Fibroblast of lung (primary cell): ENCODE measurements around the gene NOPCHAP1.

ENCODE experiments used
- EZH2 ChIP-seq: IDR thresholded peaks from 2 replicates; pipeline ENCODE4 v1.5.1; 2012; ENCODE audit warnings: low read length, control low read depth, mild to moderate bottlenecking; ENCODE audit errors: missing control alignments
- TF ChIP-seq, protein P1 (sequence below), 2 donors: IDR thresholded peaks in 1 of 2; conservative IDR thresholded peaks in 1 of 2; 1 replicate in 1 of 2; 2 replicates in 1 of 2; pipeline ENCODE4 v1.5.1; 2011 to 2012; ENCODE audit warnings: low read length in 2 of 2, control low read depth in 1 of 2, inconsistent platforms in 1 of 2, low read depth in 1 of 2, mild to moderate bottlenecking in 1 of 2

DNA sequence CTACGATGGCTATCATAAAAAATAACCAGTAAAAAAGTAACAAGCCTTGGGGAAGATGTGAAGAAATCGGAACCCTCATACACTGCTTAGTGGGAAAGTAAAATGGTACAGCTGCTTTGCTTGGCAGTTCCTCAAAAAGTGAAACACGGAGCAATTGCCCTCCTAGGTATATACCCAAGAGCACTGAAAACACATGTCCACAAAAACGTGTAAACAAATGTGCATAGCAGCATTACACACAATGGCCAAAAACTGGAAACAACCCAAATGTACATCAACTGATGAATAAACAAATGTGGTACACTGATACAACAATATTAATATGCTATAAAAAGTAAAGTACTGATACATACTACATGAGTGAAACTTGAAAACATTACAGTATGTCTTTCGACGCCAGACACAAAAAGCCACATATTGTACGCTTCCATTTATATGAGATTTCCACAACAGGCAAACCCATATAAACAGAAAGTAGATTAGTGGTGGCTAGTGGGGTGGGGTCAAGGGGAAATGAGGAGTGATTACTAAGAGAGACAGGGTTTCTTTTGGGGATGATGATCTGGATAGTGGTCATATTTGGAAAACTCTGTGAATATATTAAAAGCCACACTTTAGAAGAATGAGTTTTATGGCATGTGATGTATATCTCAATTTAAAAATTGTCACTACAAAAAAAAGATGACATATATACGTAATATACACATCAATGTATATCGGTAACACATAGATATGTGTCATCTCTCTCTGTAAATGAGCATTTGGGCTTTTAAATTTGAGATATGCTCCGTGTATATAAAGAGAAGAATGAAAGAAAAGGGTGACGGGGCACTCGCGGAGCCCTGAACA lies 29.0 kb upstream of the NOPCHAP1 start:
- TF ChIP-seq, protein P1, sequence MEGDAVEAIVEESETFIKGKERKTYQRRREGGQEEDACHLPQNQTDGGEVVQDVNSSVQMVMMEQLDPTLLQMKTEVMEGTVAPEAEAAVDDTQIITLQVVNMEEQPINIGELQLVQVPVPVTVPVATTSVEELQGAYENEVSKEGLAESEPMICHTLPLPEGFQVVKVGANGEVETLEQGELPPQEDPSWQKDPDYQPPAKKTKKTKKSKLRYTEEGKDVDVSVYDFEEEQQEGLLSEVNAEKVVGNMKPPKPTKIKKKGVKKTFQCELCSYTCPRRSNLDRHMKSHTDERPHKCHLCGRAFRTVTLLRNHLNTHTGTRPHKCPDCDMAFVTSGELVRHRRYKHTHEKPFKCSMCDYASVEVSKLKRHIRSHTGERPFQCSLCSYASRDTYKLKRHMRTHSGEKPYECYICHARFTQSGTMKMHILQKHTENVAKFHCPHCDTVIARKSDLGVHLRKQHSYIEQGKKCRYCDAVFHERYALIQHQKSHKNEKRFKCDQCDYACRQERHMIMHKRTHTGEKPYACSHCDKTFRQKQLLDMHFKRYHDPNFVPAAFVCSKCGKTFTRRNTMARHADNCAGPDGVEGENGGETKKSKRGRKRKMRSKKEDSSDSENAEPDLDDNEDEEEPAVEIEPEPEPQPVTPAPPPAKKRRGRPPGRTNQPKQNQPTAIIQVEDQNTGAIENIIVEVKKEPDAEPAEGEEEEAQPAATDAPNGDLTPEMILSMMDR (conservative IDR thresholded peaks at IDR 0.05 in 1 of 2, IDR thresholded peaks at IDR 0.05 in 1 of 2; ENCODE audit: low read depth in 1 of 2, low read length in 2 of 2): no peak
- TF ChIP-seq EZH2: no peak
